Hepatocyte (in vitro differentiated cells): Measurements from ENCODE around the gene UGT8. TPM values are rescaled to one million over a fixed set of nuclear protein-coding genes. Genes with fewer than 3 reads are reported as not detected.

Source experiments
- DNase-seq: peaks from one replicate; pipeline ENCODE4 v3.0.0-alpha.2; 2016; ENCODE audit warnings: low spot score
- H2AFZ ChIP-seq: fragments of 200-600 bp; sonication (generic); 2 replicates; pipeline ENCODE4 v1.6.0; 2016; ENCODE audit warnings: antibody characterized with exemption, mild to moderate bottlenecking
- H3K27ac ChIP-seq: fragments of 200-600 bp; sonication (generic); 2 replicates; pipeline ENCODE4 v1.5.1; 2016; ENCODE audit warnings: mild to moderate bottlenecking
- H3K27me3 ChIP-seq: fragments of 200-600 bp; sonication (generic); 2 replicates; pipeline ENCODE4 v1.6.1; 2016
- H3K36me3 ChIP-seq: fragments of 200-600 bp; sonication (generic); replicated peaks from 2 replicates; pipeline ENCODE4 v1.5.1; 2016; ENCODE audit warnings: low read depth; ENCODE audit not compliant: insufficient read depth
- H3K4me1 ChIP-seq: fragments of 200-600 bp; sonication (generic); 2 replicates; pipeline ENCODE4 v1.5.1; 2016; ENCODE audit warnings: mild to moderate bottlenecking, moderate library complexity; ENCODE audit not compliant: insufficient read depth
- H3K4me2 ChIP-seq: fragments of 200-600 bp; sonication (generic); 2 replicates; pipeline ENCODE4 v1.6.0; 2016
- H3K4me3 ChIP-seq: fragments of 200-600 bp; sonication (generic); 2 replicates; pipeline ENCODE4 v1.5.1; 2016; ENCODE audit warnings: mild to moderate bottlenecking
- H3K79me2 ChIP-seq: fragments of 200-600 bp; sonication (generic); 2 replicates; pipeline ENCODE4 v1.6.0; 2017; ENCODE audit warnings: mild to moderate bottlenecking
- H3K9me2 ChIP-seq: fragments of 200-600 bp; sonication (generic); replicated peaks from 2 replicates; pipeline ENCODE4 v1.6.0; 2017; ENCODE audit warnings: mild to moderate bottlenecking; ENCODE audit not compliant: insufficient read depth
- H3K9me3 ChIP-seq: fragments of 200-600 bp; sonication (generic); 2 replicates; pipeline ENCODE4 v1.5.1; 2016; ENCODE audit warnings: low read depth, mild to moderate bottlenecking
- H4K20me1 ChIP-seq: fragments of 200-600 bp; sonication (generic); 2 replicates; pipeline ENCODE4 v1.6.0; 2016; ENCODE audit warnings: mild to moderate bottlenecking; ENCODE audit not compliant: insufficient read depth, poor library complexity, severe bottlenecking
- CTCF ChIP-seq: fragments of 200-600 bp; sonication (generic); IDR thresholded peaks from 2 replicates; pipeline ENCODE4 v1.5.1; 2016; ENCODE audit warnings: antibody characterized with exemption, mild to moderate bottlenecking; ENCODE audit not compliant: poor library complexity
- EZH2 ChIP-seq: fragments of 200-600 bp; sonication (generic); IDR thresholded peaks from 2 replicates; pipeline ENCODE4 v1.6.1; 2016; ENCODE audit warnings: antibody characterized with exemption, mild to moderate bottlenecking, borderline replicate concordance
- EZH2phosphoT487 ChIP-seq: fragments of 200-600 bp; sonication (generic); IDR thresholded peaks from one replicate; pipeline ENCODE4 v1.6.1; 2018; ENCODE audit warnings: antibody characterized with exemption, mild to moderate bottlenecking, low read depth, moderate library complexity; ENCODE audit not compliant: unreplicated experiment, severe bottlenecking
- WGBS: methylation state at CpG from one replicate; pipeline ENCODE4 v1.1.6; 2016; ENCODE audit warnings: low lambda C conversion rate; ENCODE audit errors: missing lambda C conversion rate; 5-methylcytosine and 5-hydroxymethylcytosine counted together
- polyA plus RNA-seq: library from polyadenylated mRNA; unstranded; fragments of >200 nt; fragmentation: Nextera tagmentation; extraction: Ambion mirVana; gene quantifications from 2 replicates; pipeline ENCODE4 v1.2.1, GENCODE V29; 2016
- total RNA-seq: library from RNA; depleted of rRNA; stranded (reverse); fragments of >200 nt; gene quantifications from 2 replicates; pipeline ENCODE4 v1.2.3, GENCODE V29; 2014

Gene UGT8
- total RNA-seq (39.3 and 47.2 TPM in 2 replicates), polyA plus RNA-seq (17.0 and 18.0 TPM in 2 replicates)

GRCh38 chr4:114598191-114599121, at the start of gene UGT8:
Gene UGT8, plus strand, starts transcription at chr4:114598807. Its CDS starts 24,074 bp downstream, at chr4:114622881.
- Histone ChIP-seq H3K79me2 (peaks cover 35% of the 10 kb centered on the region), H3K9me2 (no peaks in the 10 kb centered on the region), H3K27ac (peak within 1 kb of the TSS; percentile 72), H4K20me1 (no peaks in the 10 kb centered on the region), H3K27me3 (peaks cover 11% of the 10 kb centered on the region), H2AFZ (peak within 1 kb of the TSS; percentile 38), H3K36me3 (no peaks in the 10 kb centered on the region), H3K9me3 (no peaks in the 10 kb centered on the region), H3K4me2 (peak within 1 kb of the TSS; percentile 93), H3K4me1 (peaks cover 5% of the 10 kb centered on the region), H3K4me3 (peak within 1 kb of the TSS; percentile 85)
- peak; percentile 78 for DNase-seq
- TF ChIP-seq EZH2phosphoT487 (no peak), EZH2 (no peak), CTCF (no peak)
- WGBS: under 1% methylated on average over 77 of the region's 84 CpGs

- H3K4me1 ChIP-seq: no peaks in the 10 kb centered on the region
- H4K20me1 ChIP-seq: no peaks in the 10 kb centered on the region
- TF ChIP-seq EZH2phosphoT487 (no peak), EZH2 (no peak), CTCF (no peak)
- H2AFZ ChIP-seq: no peak overlapping the region
- no peak overlapping the region for H3K4me2 ChIP-seq
- WGBS: 23% methylated on average over 1 of the region's 1 CpG
- no peaks in the 10 kb centered on the region for H3K36me3 ChIP-seq
- no peak overlapping the region for H3K27ac ChIP-seq
- H3K27me3 ChIP-seq: no peaks in the 10 kb centered on the region
- no peak for DNase-seq
- H3K9me3 ChIP-seq: peaks cover 5% of the 10 kb centered on the region
- H3K79me2 ChIP-seq: no peaks in the 10 kb centered on the region
- H3K9me2 ChIP-seq: no peaks in the 10 kb centered on the region
- no peak overlapping the region for H3K4me3 ChIP-seq
These were observed 49.0 kb upstream of the UGT8 start for GRCh38 chr4:114549638-114550037.

- Histone ChIP-seq H3K4me2 (no peak overlapping the region), H3K79me2 (no peaks in the 10 kb centered on the region), H3K9me2 (no peaks in the 10 kb centered on the region), H3K36me3 (no peaks in the 10 kb centered on the region), H3K4me1 (peaks cover 14% of the 10 kb centered on the region), H3K27me3 (no peaks in the 10 kb centered on the region), H3K27ac (no peak overlapping the region), H4K20me1 (no peaks in the 10 kb centered on the region), H3K4me3 (no peak overlapping the region), H2AFZ (no peak overlapping the region), H3K9me3 (peaks cover 19% of the 10 kb centered on the region)
- DNase-seq: no peak
- TF ChIP-seq EZH2: no peak
- no peak for TF ChIP-seq EZH2phosphoT487
- no peak for TF ChIP-seq CTCF
These were observed 40.1 kb upstream of the UGT8 start for GRCh38 chr4:114558446-114559020.
